Ishikawa (cell line): ENCODE data around the gene ACAD11.

Source experiments
- CEBPB ChIP-seq: IDR thresholded peaks from 2 replicates; pipeline ENCODE4 v1.6.1; 2012
- CREB1 ChIP-seq: IDR thresholded peaks from 2 replicates; pipeline ENCODE4 v1.6.1; 2012; ENCODE audit warnings: low read depth
- EGR1 ChIP-seq: IDR thresholded peaks from 2 replicates; pipeline ENCODE4 v1.6.1; 2012
- EP300 ChIP-seq: IDR thresholded peaks from 2 replicates; pipeline ENCODE4 v1.6.1; 2012; ENCODE audit warnings: borderline replicate concordance
- FOXM1 ChIP-seq: IDR thresholded peaks from 2 replicates; pipeline ENCODE4 v1.6.1; 2012; ENCODE audit warnings: low read depth, borderline replicate concordance
- MAX ChIP-seq: IDR thresholded peaks from 2 replicates; pipeline ENCODE4 v1.6.1; 2012
- NFIC ChIP-seq: IDR thresholded peaks from 2 replicates; pipeline ENCODE4 v1.6.1; 2012
- RAD21 ChIP-seq: IDR thresholded peaks from 2 replicates; pipeline ENCODE4 v1.6.1; 2012; ENCODE audit warnings: low read depth
- REST ChIP-seq: IDR thresholded peaks from 2 replicates; pipeline ENCODE4 v1.6.1; 2012; ENCODE audit warnings: low read depth, mild to moderate bottlenecking
- TAF1 ChIP-seq: IDR thresholded peaks from 2 replicates; pipeline ENCODE4 v1.6.1; 2012; ENCODE audit warnings: low read depth, mild to moderate bottlenecking
- TCF12 ChIP-seq: IDR thresholded peaks from 2 replicates; pipeline ENCODE4 v1.6.1; 2012; ENCODE audit warnings: low read depth
- TEAD4 ChIP-seq: IDR thresholded peaks from 2 replicates; pipeline ENCODE4 v1.6.1; 2012
- YY1 ChIP-seq: IDR thresholded peaks from 2 replicates; pipeline ENCODE4 v1.6.1; 2012; ENCODE audit warnings: low read depth
- ZBTB7A ChIP-seq: IDR thresholded peaks from 2 replicates; pipeline ENCODE4 v1.6.1; 2012; ENCODE audit warnings: low read depth
- TF ChIP-seq, protein P1 (sequence below): IDR thresholded peaks from 2 replicates; pipeline ENCODE4 v1.6.1; 2012

ACAD11 gene

DNA sequence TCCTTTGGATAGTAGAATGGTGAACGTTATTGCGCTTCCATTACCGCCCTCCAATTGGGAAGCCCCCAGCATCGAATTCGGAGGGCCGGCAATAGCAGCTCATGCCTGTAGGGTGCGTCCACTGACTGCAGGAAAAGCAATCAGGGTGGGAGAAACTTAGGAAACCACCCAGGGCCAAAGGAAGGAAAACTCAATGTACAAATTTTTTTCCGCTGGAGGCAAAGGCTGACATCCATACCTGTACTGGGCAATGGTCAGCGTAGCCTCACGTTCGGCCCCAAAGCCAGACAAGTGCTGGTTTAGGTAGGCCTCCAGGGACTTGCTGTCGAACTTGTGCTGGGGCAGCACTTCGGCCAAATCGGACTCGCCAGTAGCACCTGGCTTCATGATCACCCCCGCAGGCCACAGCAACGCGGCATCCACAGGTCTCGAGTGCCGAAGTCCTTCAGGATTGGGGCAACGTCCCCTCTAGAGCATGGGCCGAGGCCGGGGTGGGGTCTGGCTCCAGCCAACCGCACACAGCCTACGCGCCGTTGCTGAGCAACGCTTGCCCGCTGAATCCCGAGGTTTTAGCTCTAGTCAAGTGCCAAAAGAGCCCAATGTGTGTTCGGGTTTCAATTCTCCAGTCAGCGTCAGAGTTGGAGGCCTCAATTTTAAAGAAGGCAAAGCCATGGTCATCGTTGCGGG, at the start of gene ACAD11:
Gene ACAD11, minus strand, starts transcription at position 445 of the 687 bp plus-strand sequence. Its CDS starts 58 bp downstream, at position 387.
- TF ChIP-seq RAD21 (peak; percentile 32; the same call in 1 of the 2 replicates), ZBTB7A (0 out of 2 replicates have a peak, but pooled peaks have one; percentile 43), EP300 (no peak; the same call in 1 of the 2 replicates), TCF12 (no peak), MAX (peak; percentile 56), CREB1 (no peak), REST (no peak), FOXM1 (no peak), NFIC (no peak), EGR1 (no peak), YY1 (no peak), CEBPB (no peak), TAF1 (no peak), TEAD4 (no peak)
- TF ChIP-seq, protein P1, sequence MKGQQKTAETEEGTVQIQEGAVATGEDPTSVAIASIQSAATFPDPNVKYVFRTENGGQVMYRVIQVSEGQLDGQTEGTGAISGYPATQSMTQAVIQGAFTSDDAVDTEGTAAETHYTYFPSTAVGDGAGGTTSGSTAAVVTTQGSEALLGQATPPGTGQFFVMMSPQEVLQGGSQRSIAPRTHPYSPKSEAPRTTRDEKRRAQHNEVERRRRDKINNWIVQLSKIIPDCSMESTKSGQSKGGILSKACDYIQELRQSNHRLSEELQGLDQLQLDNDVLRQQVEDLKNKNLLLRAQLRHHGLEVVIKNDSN, result no peak

- TF ChIP-seq TEAD4, result no peak
- TF ChIP-seq MAX, result no peak
- TF ChIP-seq ZBTB7A, result no peak
- no peak for TF ChIP-seq TCF12
- no peak for TF ChIP-seq FOXM1
- TF ChIP-seq TAF1, result no peak
- TF ChIP-seq EGR1, result no peak
These were observed 44.1 kb upstream of the ACAD11 start for GRCh38 chr3:132703733-132704132.

DNA sequence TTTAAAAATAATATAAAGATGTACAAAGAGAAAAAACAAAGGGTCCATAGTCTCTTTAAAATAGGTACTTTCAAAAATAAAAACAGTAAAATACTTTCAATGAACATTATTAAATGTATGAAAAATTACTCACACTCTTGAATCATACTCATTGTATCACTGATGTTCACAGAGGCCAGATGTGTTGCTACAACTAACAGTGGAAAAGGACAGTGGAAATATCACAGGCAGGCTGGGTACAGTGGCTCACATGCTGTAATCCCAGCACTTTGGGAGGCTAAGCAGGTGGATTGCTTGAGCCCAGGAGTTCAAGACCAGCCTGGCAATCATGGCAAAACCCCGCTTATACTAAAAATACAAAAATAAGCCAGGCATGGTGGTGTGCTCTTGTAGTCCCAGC, 35.8 kb upstream of the ACAD11 start:
- TF ChIP-seq FOXM1 (no peak), TAF1 (no peak), MAX (no peak), ZBTB7A (no peak), CREB1 (no peak)
- TF ChIP-seq, protein P1, result no peak

GRCh38 chr3:132694991-132695390, 35.4 kb upstream of the ACAD11 start:
- TF ChIP-seq YY1 (no peak), TCF12 (no peak), REST (no peak), FOXM1 (no peak), RAD21 (no peak), TEAD4 (no peak), NFIC (no peak), CREB1 (no peak), MAX (no peak), CEBPB (no peak), EP300 (no peak), EGR1 (no peak), ZBTB7A (no peak)
- TF ChIP-seq, protein P1, result no peak

DNA sequence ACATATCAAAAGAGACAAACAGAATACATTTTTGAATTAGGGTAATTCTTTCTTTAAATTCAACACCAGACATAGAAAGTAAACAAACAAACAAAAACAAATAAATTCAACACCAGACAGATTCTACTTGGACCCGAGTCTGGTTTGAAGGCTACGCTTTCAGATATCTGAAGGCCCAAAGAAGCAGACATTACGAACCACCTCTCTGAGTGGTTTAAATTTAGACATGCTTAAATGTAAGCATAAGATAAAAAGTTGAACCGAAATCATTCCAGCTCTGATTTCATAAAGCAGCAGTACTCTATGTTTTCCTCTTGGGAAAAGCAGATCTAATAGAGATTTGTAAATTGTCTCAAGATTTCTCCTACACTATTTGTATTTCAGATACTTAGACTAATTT, 30.4 kb upstream of the ACAD11 start:
- TF ChIP-seq TCF12 (no peak), EP300 (no peak), CEBPB (no peak), EGR1 (no peak), FOXM1 (no peak), RAD21 (no peak), MAX (no peak), TEAD4 (no peak), TAF1 (no peak), REST (no peak), YY1 (no peak), NFIC (no peak), ZBTB7A (no peak), CREB1 (no peak)
- TF ChIP-seq, protein P1, result no peak
